K562 (cell line): ENCODE measurements around the gene FLII. TPM values are rescaled to one million over a fixed set of nuclear protein-coding genes. Genes with fewer than 3 reads are reported as not detected.

ENCODE experiments used
- ESRRB ChIP-seq: fragments of 250-450 bp; sonication (Bioruptor Pico); IDR thresholded peaks from 2 replicates; pipeline ENCODE4 v1.5.0; 2020; ENCODE audit warnings: mild to moderate bottlenecking, moderate library complexity, borderline replicate concordance
- FUS ChIP-seq: fragments of 200-400 bp; formaldehyde crosslinking; optimal IDR thresholded peaks from 2 replicates; pipeline ENCODE3; 2017; ENCODE audit warnings: low read depth, low read length
- KLF10 ChIP-seq: fragments of 250-450 bp; sonication (Bioruptor Pico); IDR thresholded peaks from 2 replicates; pipeline ENCODE4 v1.6.1; 2021; ENCODE audit warnings: matching md5 sums
- MAFG ChIP-seq: fragments of 450-650 bp; conservative IDR thresholded peaks from 2 replicates; pipeline ENCODE4 v1.6.1; 2016; ENCODE audit warnings: missing genetic modification characterization, missing compliant biosample characterization
- RFX5 ChIP-seq: IDR thresholded peaks from 2 replicates; pipeline ENCODE4 v1.6.1; 2011; ENCODE audit warnings: low read depth, mild to moderate bottlenecking, improper control_type of control experiment, low read length
- TSC22D4 ChIP-seq: fragments of 450-650 bp; IDR thresholded peaks from 2 replicates; pipeline ENCODE4 v1.6.1; 2016; ENCODE audit warnings: missing genetic modification characterization, missing biosample characterization, control low read depth
- ZNF133 ChIP-seq: fragments of 250-450 bp; sonication (Bioruptor Pico); IDR thresholded peaks from 2 replicates; pipeline ENCODE4 v1.4.0; 2020; ENCODE audit warnings: mild to moderate bottlenecking
- polyA plus RNA-seq, 8 experiments: library from polyadenylated mRNA; depleted of rRNA in 4 of 8; stranded (reverse) in 5 of 8; unstranded in 3 of 8; fragments of >200 nt; fragmentation: Nextera tagmentation in 2 of 8; fragmentation: Illumina TruSeq in 1 of 8; extraction: Ambion mirVana in 2 of 8; extraction: Trizol in 1 of 8; gene quantifications; 2 replicates each; pipeline versions ENCODE4 v1.2.1 to v1.2.3, GENCODE V29; 2011 to 2014; ENCODE audit warnings: inconsistent platforms in 1 of 8, missing spikeins in 1 of 8
- total RNA-seq, 7 experiments: library from RNA; depleted of rRNA in 6 of 7; stranded (reverse); fragments of >200 nt in 6 of 7; fragmentation: Illumina TruSeq in 2 of 7; extraction: Trizol in 2 of 7; gene quantifications; 2 replicates each; pipeline versions ENCODE4 v1.2.1 to v1.2.3, GENCODE V29; 2011 to 2021; ENCODE audit warnings: low replicate concordance in 1 of 7
- TF ChIP-seq, protein P1 (sequence below), 2 experiments: fragments of 450-650 bp; IDR thresholded peaks; 2 replicates each; pipeline ENCODE4 v1.6.1; 2016; ENCODE audit warnings: mild to moderate bottlenecking in 2 of 2, borderline replicate concordance in 1 of 2, low read depth in 1 of 2, moderate library complexity in 1 of 2
- TF ChIP-seq, protein P2 (sequence below): fragments of 250-450 bp; sonication (Bioruptor Pico); IDR thresholded peaks from 2 replicates; pipeline ENCODE4 v1.4.0; 2020; ENCODE audit warnings: mild to moderate bottlenecking, moderate library complexity
- TF ChIP-seq, protein P3 (sequence below): fragments of 250-450 bp; sonication (Bioruptor Pico); IDR thresholded peaks from 2 replicates; pipeline ENCODE4 v1.8.0; 2022; ENCODE audit warnings: inconsistent platforms
- TF ChIP-seq, protein P4 (sequence below): IDR thresholded peaks from 3 replicates; pipeline ENCODE4 v1.6.1; 2011; ENCODE audit warnings: borderline replicate concordance, mild to moderate bottlenecking, moderate library complexity; ENCODE audit not compliant: insufficient read length; ENCODE audit errors: extremely low read depth

The FLII gene
- total and polyA plus RNA-seq, 9 of the 15 experiments (the other 6 are each of a cell fraction or from before 2014, with no cell fraction given): 11.7 to 126 (median 82.5) TPM

DNA sequence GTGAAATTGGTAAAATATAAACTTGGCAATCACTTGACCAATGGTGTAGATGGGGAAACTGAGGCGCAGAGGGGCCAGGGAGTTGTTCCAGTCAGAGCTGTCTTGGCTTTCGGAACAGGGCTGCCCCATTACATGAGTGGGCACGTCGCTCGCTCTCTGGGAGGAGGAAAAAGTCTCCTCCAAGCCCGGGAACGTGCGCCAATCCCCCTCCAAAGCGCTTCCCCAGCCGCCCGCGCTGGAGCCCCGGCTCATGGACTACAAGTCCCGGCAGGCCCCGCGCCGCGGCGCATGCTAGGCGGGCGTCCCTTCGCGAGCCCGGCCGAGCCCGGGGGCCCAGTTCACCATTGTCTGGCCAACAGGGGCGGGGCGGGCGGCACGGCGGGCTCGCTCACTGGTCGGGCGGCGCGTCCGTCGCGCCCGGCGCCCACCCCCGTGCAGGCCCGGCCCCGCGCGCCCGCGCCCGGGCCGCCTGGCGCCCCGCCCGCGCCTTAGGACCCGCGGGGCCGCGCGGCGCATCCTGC, 33.4 kb downstream of the FLII start, which contains the start of gene LLGL1 (continued):
- TF ChIP-seq, protein P1, sequence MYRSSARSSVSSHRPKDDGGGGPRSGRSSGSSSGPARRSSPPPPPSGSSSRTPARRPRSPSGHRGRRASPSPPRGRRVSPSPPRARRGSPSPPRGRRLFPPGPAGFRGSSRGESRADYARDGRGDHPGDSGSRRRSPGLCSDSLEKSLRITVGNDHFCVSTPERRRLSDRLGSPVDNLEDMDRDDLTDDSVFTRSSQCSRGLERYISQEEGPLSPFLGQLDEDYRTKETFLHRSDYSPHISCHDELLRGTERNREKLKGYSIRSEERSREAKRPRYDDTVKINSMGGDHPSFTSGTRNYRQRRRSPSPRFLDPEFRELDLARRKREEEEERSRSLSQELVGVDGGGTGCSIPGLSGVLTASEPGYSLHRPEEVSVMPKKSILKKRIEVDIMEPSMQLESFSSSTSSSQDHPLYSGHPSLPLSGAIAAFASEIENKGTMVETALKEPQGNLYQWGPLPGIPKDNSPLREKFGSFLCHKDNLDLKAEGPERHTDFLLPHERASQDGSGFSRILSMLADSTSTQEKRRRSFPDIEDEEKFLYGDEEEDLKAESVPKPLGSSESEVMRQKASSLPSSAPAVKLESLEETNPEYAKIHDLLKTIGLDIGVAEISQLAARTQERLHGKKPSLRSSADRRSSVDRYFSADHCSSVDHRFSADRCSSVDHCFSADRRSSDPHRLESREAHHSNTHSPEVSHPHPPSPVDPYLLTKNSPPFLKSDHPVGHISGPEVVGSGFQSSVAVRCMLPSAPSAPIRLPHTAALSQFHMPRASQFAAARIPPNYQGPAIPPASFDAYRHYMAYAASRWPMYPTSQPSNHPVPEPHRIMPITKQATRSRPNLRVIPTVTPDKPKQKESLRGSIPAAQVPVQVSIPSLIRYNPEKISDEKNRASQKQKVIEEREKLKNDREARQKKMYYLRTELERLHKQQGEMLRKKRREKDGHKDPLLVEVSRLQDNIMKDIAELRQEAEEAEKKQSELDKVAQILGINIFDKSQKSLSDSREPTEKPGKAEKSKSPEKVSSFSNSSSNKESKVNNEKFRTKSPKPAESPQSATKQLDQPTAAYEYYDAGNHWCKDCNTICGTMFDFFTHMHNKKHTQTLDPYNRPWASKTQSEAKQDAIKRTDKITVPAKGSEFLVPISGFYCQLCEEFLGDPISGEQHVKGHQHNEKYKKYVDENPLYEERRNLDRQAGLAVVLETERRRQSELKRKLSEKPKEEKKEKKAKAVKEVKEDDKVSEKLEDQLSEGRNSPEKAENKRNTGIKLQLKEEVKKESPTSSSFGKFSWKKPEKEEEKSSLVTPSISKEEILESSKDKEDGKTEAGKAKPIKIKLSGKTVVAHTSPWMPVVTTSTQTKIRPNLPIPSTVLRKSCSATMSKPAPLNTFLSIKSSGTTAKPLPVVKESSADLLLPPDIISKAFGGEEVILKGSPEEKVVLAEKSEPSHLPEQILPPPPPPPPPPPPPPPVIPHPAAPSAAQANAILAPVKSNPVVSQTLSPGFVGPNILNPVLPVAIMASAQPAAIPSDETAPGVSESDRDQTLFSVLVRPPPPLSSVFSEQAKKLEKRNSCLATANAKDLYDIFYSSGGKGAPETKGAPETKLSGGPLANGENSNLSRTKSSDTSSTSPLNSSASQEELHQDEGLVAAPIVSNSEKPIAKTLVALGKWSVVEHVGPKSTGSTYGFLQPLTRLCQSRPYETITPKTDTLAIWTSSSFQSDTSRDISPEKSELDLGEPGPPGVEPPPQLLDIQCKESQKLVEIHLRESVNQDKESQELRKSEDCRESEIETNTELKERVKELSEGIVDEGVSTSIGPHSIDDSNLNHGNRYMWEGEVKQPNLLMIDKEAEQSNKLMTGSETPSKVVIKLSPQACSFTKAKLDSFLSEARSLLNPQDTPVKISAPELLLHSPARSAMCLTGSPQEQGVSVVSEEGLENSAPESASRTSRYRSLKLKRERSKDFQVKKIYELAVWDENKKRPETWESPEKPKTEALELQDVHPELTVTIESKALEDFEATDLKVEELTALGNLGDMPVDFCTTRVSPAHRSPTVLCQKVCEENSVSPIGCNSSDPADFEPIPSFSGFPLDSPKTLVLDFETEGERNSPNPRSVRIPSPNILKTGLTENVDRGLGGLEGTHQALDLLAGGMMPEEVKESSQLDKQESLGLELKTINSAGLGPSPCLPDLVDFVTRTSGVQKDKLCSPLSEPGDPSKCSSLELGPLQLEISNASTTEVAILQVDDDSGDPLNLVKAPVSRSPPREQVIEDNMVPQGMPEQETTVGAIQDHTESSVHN (IDR thresholded peaks at IDR 0.05; ENCODE audit: borderline replicate concordance in 1 of 2, low read depth in 1 of 2): no peak
- TF ChIP-seq TSC22D4 (tag) (no peak), ZNF133 (CRISPR knock-in tag) (no peak), ESRRB (CRISPR knock-in tag) (no peak), MAFG (tag) (no peak), KLF10 (CRISPR knock-in tag) (no peak), RFX5 (no peak), FUS (no peak)
- TF ChIP-seq, protein P2, sequence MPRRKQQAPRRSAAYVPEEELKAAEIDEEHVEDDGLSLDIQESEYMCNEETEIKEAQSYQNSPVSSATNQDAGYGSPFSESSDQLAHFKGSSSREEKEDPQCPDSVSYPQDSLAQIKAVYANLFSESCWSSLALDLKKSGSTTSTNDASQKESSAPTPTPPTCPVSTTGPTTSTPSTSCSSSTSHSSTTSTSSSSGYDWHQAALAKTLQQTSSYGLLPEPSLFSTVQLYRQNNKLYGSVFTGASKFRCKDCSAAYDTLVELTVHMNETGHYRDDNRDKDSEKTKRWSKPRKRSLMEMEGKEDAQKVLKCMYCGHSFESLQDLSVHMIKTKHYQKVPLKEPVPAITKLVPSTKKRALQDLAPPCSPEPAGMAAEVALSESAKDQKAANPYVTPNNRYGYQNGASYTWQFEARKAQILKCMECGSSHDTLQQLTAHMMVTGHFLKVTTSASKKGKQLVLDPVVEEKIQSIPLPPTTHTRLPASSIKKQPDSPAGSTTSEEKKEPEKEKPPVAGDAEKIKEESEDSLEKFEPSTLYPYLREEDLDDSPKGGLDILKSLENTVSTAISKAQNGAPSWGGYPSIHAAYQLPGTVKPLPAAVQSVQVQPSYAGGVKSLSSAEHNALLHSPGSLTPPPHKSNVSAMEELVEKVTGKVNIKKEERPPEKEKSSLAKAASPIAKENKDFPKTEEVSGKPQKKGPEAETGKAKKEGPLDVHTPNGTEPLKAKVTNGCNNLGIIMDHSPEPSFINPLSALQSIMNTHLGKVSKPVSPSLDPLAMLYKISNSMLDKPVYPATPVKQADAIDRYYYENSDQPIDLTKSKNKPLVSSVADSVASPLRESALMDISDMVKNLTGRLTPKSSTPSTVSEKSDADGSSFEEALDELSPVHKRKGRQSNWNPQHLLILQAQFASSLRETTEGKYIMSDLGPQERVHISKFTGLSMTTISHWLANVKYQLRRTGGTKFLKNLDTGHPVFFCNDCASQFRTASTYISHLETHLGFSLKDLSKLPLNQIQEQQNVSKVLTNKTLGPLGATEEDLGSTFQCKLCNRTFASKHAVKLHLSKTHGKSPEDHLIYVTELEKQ: no peak
- TF ChIP-seq, protein P3, sequence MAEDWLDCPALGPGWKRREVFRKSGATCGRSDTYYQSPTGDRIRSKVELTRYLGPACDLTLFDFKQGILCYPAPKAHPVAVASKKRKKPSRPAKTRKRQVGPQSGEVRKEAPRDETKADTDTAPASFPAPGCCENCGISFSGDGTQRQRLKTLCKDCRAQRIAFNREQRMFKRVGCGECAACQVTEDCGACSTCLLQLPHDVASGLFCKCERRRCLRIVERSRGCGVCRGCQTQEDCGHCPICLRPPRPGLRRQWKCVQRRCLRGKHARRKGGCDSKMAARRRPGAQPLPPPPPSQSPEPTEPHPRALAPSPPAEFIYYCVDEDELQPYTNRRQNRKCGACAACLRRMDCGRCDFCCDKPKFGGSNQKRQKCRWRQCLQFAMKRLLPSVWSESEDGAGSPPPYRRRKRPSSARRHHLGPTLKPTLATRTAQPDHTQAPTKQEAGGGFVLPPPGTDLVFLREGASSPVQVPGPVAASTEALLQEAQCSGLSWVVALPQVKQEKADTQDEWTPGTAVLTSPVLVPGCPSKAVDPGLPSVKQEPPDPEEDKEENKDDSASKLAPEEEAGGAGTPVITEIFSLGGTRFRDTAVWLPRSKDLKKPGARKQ (CRISPR knock-in tag): no peak
- TF ChIP-seq, protein P4, sequence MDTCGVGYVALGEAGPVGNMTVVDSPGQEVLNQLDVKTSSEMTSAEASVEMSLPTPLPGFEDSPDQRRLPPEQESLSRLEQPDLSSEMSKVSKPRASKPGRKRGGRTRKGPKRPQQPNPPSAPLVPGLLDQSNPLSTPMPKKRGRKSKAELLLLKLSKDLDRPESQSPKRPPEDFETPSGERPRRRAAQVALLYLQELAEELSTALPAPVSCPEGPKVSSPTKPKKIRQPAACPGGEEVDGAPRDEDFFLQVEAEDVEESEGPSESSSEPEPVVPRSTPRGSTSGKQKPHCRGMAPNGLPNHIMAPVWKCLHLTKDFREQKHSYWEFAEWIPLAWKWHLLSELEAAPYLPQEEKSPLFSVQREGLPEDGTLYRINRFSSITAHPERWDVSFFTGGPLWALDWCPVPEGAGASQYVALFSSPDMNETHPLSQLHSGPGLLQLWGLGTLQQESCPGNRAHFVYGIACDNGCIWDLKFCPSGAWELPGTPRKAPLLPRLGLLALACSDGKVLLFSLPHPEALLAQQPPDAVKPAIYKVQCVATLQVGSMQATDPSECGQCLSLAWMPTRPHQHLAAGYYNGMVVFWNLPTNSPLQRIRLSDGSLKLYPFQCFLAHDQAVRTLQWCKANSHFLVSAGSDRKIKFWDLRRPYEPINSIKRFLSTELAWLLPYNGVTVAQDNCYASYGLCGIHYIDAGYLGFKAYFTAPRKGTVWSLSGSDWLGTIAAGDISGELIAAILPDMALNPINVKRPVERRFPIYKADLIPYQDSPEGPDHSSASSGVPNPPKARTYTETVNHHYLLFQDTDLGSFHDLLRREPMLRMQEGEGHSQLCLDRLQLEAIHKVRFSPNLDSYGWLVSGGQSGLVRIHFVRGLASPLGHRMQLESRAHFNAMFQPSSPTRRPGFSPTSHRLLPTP: no peak
